SKM-1 treated with dmso at 0.1 percent for 144 hours (cell line): ENCODE measurements around the gene ARL2.
A peak's percentile ranks its signal among the peaks of the same experiment; 100 is the strongest.

Experiments
- DNase-seq: peaks from one replicate; lab custom pipeline; 2025; ENCODE audit not compliant: unreplicated experiment; lab: John Stamatoyannopoulos, UW

ARL2 gene

DNA sequence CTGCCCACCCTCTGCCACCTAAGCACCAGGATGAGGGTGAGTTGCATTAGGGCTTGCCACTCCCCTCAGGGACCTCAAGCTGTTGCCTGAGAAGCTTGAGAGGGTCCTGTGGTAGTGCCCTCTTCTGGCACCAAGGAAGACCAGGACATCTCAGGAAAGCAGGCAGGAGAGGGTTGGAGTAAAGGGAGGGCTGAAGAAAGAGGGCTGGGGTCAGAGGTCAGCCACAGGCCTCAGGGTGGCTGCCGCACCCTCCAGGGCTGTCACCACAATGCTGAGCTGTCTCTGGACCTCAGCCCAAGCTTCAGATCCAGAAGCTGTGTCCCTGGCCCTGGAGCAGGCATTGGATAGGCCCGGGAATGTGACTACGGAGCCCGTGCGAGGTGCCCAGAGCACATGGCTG, 31.1 kb downstream of the ARL2 start:
- DNase-seq: no peak

DNA sequence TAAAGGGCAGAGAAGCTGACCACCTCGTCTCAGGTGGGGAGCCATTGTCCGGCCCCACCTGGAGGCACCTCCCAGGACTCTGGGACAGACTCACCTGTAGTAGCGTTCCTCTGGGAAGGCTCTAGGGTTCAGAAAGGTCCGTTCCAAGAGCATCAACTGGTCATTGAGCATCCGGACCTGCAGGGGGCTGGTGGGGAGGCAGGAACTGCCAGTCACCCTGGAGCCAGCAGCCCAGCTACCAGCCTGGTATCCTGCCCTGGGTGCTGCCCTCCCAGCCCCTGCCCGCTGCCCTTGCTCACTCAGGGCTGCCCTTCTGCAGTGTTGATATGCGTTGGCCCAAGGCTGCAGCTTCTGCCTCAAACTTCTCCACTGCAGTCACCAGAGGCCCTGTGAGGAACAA, 31.8 kb downstream of the ARL2 start:
- DNase-seq: no peak

DNA sequence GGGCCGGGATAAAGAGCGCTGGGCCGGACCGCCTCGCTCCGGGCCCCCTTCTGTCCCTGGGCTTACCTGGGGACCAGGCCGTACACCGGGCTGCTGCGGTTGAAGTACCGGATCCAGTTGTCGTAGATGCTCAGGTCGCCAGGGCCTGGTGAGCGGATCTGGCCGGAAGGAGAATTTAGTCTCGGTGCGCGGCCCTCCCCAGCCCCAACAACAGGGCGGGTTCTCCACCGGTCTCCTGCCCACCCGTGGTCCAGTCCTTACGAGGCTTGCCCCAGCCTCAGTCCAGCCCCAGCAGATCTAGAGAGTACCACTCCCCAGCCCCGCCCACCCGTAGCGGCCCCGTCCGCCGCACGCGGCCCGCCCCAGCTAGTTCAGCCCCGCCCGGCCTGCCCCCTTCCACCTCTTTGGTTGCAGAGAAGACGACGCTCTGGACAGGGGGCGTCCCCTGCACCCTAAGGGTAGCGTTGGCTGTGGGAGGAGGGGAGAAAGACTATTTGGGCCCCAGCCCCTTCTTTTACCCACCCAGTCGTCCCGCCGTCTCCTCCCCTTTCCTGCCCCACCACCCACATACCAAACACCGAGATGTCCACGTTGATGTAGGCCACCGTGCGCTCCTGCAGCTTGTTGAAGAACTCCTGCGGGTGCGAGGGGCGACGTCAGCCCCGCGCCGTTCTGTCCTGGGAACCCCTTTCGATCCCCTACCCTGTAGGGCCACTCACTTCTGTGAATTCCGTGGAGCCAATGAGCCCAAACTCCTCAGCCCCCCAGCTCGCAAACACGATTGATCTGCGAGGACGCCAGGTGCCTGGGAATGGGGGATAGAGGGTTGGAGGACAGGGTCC, 33.8 kb downstream of the ARL2 start:
- DNase-seq: no peak

DNA sequence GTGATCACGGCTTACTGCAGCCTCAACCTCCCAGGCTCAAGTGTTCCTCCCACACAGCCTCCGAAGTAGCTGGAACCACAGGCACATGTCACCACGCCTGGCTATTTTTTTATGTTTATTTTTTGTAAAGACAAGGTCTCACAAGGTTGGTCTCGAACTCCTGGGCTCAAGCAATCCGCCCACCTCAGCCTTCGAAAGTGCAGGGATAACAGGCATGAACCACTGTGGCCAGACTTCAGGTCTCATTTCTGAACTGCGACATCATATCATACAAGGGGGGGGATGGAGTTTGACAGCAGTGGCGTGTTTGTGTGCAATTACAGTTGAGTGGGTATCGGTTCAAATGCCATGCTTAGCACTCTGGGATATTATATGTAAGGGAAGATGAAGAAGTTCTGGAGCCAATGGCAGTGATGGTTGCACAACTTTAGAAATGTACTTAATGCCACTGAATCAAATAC, 37.5 kb downstream of the ARL2 start:
- DNase-seq: no peak

DNA sequence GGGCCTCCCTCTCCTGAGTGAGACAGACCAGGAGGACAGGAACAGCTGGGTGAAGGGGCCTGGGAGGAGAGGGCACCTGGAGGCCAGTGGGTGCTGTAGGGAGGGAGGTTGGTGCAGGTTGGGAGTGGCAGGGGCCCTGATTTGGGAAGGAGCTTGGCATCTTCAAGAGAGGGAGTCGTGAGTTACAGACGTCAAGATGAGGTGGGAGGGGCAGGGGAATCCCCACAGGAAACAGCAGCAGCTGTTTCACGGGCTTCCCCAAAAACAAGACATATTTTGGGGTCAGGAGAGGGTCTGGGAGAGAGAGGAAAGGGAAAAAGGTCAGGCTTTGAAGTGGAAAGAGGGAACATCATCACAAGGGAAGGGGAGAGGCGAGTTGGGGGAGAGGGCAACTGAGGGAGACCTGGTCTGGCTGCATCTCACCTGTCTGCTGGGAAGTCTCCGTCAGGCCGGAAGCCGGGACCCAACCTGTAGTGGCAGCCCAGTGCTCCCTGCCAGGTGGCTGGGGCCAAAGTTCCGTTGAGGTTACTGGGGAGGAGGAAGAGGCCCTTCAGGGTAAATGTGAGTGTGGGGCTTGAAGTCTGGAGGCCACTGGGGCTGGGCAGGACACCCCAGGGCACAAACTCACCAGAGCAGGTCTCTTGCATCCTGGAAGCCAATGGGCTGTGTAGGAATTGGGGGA, 40.0 kb downstream of the ARL2 start:
- no peak for DNase-seq

DNA sequence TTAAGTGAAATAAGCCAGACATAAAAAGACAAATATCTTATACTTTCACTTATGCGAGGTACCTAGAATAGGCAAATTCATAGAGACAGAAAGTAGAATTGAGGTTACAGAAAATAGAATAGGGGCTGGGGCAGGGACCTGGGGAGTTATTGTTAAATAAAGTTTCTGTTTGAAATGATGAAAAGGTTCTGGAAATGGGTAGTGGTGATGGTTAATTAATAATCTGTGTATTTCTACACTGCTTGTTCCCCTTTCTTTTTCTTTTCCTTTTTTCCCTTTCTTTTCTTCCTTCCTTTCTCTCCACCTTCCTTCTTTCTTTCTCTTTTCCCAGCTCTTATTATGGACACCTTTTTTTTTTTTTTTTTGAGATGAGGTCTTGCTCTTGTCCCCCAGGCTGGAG, 41.6 kb downstream of the ARL2 start:
- DNase-seq: no peak

DNA sequence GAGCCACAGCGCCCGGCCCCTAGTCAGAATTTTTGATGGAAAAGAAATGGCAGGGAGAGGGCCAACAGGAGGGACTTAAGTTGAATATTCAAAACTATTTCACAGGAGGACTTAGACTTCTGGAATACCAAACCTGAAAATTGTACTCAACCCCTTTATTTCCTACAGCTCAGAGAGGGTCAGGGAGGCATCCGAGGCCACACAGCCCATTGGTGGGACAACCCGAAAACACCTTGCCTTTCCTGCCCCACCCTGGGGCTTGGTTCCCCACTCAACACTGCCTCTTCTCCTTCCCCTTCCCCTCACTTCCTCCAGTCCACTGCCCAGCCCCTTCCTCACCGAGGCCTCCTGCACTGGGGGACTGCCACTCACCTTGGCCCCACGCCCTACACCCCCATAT, 43.0 kb downstream of the ARL2 start:
- DNase-seq: no peak

DNA sequence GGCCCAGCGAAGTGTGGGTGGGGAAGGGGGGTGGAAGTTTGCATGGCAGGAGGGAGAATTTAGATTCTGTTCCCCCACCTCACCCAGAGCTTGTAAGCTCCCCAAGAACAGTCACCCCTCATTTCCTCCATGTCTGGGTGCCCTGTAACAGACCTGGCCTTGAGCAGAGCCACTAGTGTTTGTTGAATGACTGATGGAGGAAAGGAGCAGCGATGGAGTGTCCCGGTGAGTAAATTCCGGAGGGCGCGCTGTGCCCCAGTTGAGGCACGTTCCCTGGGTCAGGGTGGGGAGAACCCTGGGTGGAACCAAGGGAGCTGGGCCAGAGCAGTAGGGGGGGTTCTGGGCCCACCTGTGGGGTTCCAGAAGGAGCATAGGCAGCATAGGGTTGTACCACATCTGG, 43.6 kb downstream of the ARL2 start:
- no peak for DNase-seq

DNA sequence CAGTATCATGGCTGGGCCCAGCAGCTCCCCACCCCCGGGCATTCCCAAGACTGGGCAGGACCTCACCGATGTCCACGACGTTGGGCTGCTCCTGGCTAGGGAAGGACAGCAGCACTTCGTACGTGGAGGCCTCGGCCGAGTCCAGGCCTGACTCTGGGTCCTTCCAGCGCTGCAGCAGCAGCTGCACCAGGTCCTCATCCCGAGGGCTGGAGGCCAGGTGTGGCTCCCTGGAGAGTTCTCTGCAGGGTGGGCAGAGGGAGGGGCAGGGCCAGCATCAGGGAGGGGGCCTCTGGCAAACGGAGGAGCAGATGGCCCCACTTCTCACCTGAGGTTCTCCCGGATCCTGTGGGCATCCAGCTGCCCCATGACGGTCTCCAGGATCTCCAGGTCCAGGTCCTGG, 44.1 kb downstream of the ARL2 start:
- DNase-seq: no peak

DNA sequence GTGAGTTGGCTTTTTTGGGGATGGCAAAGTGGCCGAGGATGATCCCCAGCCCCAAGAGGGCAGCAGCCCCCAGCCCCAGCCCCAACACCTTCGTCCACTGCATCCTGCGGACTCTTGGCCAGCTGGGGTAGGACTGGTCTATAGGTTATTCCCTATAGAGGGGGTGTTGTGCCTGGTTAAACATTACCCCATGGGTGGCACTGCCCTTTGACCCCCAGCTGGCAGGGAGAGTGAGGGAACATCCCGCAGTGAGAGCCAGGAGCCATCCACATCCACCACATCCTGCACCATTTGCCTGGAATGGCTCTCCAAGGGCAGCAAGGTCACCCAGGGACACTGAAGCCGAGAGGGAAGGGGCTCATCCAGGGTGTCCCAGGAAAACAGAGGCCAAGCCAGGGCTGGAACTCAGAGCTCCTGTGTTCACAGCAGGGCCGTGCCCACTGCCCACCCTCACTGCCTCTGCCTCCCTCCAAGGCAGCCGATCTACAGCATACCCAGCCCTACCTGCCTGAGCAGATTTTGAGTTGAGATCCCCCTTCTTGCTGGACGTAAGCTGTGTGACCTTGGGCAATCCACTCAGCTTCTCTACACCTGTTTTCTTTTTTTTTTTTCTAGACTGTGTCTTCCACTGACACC, 44.6 kb downstream of the ARL2 start, which contains the start of gene NAALADL1:
NAALADL1 (minus strand) TSS at position 135 of the 636 bp plus-strand sequence; CDS start at position 103, 32 bp downstream.
- no peak for DNase-seq

DNA sequence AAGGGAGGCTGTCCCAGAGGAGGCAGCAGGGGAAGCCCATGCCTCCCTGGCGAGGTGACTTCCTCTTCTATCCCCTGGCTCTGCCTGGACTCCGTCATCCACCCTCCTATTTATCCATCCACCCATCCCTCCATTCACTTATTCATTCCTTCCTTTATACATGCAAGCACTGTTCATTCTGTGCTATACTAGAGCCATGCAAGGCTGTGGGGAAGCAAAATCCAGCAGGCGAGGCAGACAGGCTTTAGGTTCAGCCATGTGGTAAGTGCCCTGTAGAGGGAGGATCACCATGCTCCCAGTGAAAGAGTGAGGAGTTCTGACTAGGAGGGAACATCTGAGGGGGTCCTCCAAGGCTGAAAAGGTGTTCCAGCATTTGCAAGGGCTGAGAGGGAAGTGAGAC, 45.6 kb downstream of the ARL2 start:
- no peak for DNase-seq

DNA sequence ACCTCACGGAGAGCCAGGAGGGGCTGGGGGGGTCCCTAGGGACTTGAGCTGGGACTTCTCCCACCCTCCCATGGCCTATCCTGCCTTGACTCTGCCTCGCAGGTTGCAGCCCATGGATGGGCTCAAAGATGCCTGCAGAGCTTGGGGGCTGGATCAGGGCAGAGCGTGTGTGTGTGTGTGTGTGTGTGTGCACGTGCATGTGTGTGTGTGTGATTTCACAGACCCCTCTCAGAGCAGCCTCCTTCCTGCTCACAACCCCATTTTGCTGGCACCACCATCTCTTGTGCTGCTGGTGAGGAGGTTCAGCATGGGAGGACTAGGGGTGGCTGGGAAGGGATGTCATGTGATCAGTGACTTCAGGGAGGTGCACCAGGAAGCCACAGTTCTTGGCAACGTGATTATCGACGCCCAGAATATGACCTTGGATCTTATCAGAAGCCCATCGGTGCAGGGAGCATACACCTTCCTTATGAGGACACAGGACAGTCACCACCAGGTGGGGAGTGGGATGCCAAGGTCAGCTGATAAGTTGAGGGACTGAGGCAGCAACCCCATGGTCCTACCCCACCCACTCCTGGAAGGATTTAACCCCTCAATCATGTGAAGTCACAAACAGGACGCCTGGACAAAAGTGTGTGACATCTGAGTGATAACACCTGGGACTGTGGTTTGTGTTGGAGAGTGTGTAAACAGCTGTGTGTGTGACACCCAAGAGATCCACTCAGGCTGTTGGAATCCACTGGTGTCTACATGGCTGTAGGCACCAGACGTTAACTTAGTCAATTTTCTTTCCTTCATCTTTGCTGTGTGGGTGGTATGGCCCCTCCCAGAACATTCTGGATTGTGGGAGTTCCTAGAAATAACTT, 46.2 kb downstream of the ARL2 start:
- no peak for DNase-seq

DNA sequence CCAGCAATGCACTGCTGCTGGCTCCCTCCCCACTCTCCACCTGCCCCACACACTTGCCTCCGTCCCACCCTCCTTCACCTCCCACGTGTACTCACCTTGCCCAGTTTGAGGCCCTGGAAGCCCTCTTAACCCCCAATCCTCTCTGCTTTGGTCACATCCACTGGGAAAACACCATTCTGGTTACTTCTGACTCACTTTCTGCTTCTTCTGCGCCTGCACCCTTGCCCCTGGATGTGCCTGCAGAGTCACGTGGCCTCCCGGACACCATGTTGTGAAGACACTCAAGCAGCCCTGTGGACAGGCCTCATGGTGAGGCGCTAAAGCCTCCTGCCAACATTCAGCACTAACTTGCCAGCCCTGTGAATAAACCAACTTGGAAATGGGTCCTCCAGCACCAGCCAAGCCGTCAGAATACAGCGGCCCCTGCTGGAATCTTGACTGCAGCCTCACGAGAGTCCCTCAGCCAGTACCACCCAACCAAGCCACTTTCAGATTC, 47.0 kb downstream of the ARL2 start:
- no peak for DNase-seq

DNA sequence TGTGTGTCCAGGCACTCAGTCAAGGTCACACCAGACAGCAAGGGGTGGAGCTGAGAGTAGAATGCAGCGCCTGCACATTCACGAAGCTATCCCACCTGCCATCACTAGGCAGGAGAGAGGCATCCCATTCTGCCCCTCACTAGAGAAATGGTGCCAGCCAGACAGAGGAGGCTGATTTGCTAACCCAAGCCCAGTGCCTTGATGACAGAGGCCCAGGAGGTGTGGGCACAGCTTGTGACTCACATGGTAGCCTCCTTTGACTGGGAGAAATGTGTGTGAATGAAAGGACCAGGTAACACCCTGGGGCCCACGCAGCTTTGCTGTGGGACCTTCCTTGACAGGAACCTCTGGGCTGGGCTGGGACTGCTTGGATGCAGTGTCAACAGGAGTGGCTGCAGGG, 49.6 kb downstream of the ARL2 start:
- DNase-seq: no peak

DNA sequence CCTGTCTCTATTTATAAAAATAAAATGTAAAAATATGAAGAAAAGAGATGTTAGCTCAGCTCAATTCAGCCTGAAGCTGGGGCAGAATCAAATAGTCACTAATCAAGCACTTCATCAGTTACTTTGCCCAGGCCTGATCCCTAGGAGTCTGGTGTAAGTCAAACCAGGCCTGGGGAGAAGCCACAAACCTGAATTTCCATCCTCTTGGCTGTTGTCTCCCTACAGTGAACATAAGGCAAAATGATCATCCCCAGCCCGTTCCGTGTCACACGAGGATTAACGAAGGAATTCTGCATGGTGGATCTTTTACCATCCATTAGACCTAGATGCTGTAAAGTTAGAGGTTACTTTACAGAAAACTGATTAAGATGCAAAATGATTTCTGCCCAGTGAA, 50.9 kb downstream of the ARL2 start:
- DNase-seq: no peak

DNA sequence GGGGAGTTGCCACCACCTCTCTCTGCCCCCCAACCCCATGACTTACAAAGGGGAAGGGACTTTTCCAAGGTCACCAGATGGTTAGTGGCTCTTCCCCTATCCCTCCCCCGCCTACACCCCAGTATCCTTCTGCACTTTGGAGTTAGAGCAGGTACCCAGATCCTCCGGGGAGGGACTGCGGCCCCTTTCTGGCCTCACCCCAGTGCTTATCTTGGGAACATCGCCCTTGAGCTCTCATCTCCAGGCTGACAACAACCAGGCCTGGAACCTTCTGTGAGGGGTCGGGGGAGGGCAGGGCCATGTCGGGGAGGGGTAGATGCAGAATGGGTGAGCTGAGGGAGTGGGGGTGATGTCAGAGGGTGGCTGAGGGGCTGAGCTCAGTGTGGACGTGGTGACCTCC, 51.9 kb downstream of the ARL2 start:
- DNase-seq: no peak

DNA sequence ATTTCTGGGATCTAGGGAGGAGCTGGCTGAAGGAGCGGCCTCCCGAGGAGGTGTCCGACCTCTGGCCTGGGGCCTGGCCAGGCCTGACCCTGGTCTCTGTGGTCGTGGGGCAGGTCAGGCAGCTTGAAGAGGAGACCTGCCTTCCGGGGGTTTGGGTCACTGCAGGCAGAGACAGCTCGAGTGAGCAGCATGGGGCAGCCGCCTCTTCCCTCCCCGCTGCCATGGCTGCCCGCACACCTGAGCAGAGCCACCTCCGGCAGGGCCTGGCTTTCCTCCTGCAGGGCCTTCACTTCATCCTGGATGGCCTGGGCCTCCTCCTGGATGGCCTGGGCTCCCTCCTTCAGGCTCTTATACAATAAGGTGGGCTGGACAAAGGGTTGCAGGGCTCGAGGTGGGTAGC, 52.4 kb downstream of the ARL2 start:
- DNase-seq: no peak

DNA sequence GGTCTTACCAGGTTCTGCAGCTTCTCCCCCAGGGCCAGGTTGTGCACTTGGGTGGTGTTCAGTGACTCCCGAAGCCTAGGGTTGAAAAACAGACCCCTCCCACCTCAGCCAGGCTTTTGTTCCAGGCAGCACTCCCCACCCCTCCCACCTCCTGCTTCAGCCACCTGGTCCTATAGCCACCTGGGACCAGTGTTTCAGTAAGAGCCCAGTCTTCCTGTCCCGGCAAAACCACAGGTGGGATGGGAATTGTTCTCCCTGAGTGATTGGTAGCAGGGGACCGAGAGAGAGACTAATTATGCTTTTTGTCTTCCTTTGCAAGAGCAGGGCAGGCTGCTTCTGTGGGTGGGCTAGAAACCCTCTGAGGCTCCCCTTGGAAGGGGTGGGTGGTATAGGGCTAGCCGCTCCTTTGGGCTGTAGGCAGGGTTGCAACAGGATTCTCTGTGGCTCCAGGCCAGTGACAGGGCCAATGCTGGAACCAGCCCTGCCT, 52.9 kb downstream of the ARL2 start:
- DNase-seq: no peak

DNA sequence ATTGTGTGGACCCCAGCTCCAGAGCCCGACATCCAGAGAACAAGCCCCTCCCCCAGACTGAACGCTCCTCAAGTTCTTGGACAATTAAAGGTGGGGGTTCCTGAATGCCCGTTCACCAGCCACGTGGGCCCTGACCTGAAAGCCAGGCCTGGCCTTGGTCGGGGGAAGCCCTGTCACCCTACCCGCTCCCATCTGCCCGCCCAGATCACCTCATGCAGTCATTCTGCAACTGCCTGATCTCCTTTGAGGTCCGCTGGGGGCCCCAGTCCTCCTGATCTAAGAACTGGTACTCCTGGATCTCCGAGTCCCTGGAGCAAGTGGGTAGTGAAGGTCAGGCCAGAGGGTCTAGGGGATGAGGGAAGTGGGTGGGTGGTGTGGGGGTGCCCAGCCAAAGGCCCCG, 53.5 kb downstream of the ARL2 start:
- no peak for DNase-seq

DNA sequence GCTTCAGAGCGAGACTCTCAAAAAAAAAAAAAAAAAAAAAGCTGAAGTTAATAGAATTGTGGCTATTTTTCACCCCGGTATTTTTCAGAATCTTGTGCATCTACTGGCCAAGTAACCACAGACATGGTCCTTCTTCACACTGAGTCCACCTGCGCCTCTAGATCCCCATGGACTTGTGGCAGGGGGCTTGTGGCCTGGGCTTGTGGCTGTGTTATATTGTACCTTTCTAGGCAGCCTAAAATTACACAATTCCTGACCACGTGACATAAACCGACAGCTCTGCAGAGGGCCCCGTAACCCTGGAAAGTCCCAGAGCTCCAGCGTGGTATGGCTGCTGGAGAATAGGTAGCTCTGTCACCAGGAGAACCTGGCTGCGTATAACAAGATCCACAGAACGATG, 55.3 kb downstream of the ARL2 start:
- peak; percentile 48 for DNase-seq
